H9 (cell line): ENCODE data around the gene RNF208. TPM values are rescaled to one million over a fixed set of nuclear protein-coding genes. Genes with fewer than 3 reads are reported as not detected.

Experiments used
- DNase-seq: peaks from one replicate; pipeline ENCODE4 v3.0.0-alpha.2; 2017
- H2AFZ ChIP-seq: one replicate; pipeline ENCODE4 v1.6.1; 2013; ENCODE audit warnings: mild to moderate bottlenecking, low read length, control low read depth, moderate library complexity
- H2AK5ac ChIP-seq: 2 replicates; pipeline ENCODE4 v1.6.1; 2013; ENCODE audit warnings: low read length, control low read depth, mixed read lengths; ENCODE audit not compliant: insufficient read length
- H2BK120ac ChIP-seq: one replicate; pipeline ENCODE4 v1.6.1; 2013; ENCODE audit warnings: low read depth, mild to moderate bottlenecking, low read length, control low read depth, inconsistent platforms; ENCODE audit not compliant: poor library complexity, severe bottlenecking
- H2BK12ac ChIP-seq: 2 replicates; pipeline ENCODE4 v1.6.1; 2013; ENCODE audit warnings: low read length, control low read depth, mixed read lengths, low read depth; ENCODE audit not compliant: insufficient read length
- H2BK15ac ChIP-seq: 2 replicates; pipeline ENCODE4 v1.6.1; 2013; ENCODE audit warnings: low read depth, low read length, control low read depth
- H2BK20ac ChIP-seq: one replicate; pipeline ENCODE4 v1.6.1; 2013; ENCODE audit warnings: low read depth, mild to moderate bottlenecking, low read length, control low read depth, inconsistent platforms; ENCODE audit not compliant: poor library complexity, severe bottlenecking
- H2BK5ac ChIP-seq: 2 replicates; pipeline ENCODE4 v1.6.1; 2013; ENCODE audit warnings: low read length, control low read depth, mixed read lengths; ENCODE audit not compliant: insufficient read length
- H3K14ac ChIP-seq: 2 replicates; pipeline ENCODE4 v1.6.1; 2013; ENCODE audit warnings: low read length, control low read depth; ENCODE audit not compliant: insufficient read depth
- H3K18ac ChIP-seq: 2 replicates; pipeline ENCODE4 v1.6.1; 2013; ENCODE audit warnings: low read depth, mild to moderate bottlenecking, mixed read lengths, low read length, control low read depth; ENCODE audit not compliant: insufficient read length
- H3K23ac ChIP-seq: 2 replicates; pipeline ENCODE4 v1.6.1; 2013; ENCODE audit warnings: low read length, control low read depth, mixed read lengths, low read depth; ENCODE audit not compliant: insufficient read length
- H3K23me2 ChIP-seq: 2 replicates; pipeline ENCODE4 v1.6.1; 2013; ENCODE audit warnings: low read depth, mild to moderate bottlenecking, mixed read lengths, low read length, control low read depth; ENCODE audit not compliant: insufficient read length, poor library complexity, severe bottlenecking
- H3K27ac ChIP-seq: 2 replicates; pipeline ENCODE4 v1.5.1; 2013; ENCODE audit warnings: low read length, control low read depth, mixed read lengths, low read depth; ENCODE audit not compliant: insufficient read length
- H3K27me3 ChIP-seq: 2 replicates; pipeline ENCODE4 v1.6.1; 2013; ENCODE audit warnings: low read length, control low read depth, inconsistent platforms; ENCODE audit not compliant: insufficient read depth
- H3K4ac ChIP-seq: 2 replicates; pipeline ENCODE4 v1.6.1; 2013; ENCODE audit warnings: low read depth, mild to moderate bottlenecking, control low read depth, inconsistent platforms, low read length, moderate library complexity
- H3K4me1 ChIP-seq: 2 replicates; pipeline ENCODE4 v1.6.1; 2013; ENCODE audit warnings: low read length, control low read depth, inconsistent platforms; ENCODE audit not compliant: insufficient read depth
- H3K4me2 ChIP-seq: 2 replicates; pipeline ENCODE4 v1.6.1; 2013; ENCODE audit warnings: low read length, control low read depth, mixed read lengths; ENCODE audit not compliant: insufficient read length, insufficient read depth
- H3K56ac ChIP-seq: 2 replicates; pipeline ENCODE4 v1.6.1; 2013; ENCODE audit warnings: low read depth, mild to moderate bottlenecking, mixed read lengths, low read length, control low read depth; ENCODE audit not compliant: insufficient read length
- H3K79me1 ChIP-seq: 2 replicates; pipeline ENCODE4 v1.6.1; 2013; ENCODE audit warnings: low read depth, mild to moderate bottlenecking, moderate library complexity, low read length, control low read depth, inconsistent platforms; ENCODE audit not compliant: insufficient read depth, poor library complexity, severe bottlenecking
- H3K79me2 ChIP-seq: 2 replicates; pipeline ENCODE4 v1.6.1; 2013; ENCODE audit warnings: low read length, control low read depth, inconsistent platforms; ENCODE audit not compliant: insufficient read depth
- H3K9ac ChIP-seq: 2 replicates; pipeline ENCODE4 v1.6.1; 2013; ENCODE audit warnings: low read length, control low read depth, mixed read lengths; ENCODE audit not compliant: insufficient read length; ENCODE audit errors: extremely low read depth
- H3K9me3 ChIP-seq: one replicate; pipeline ENCODE4 v1.6.1; 2013; ENCODE audit warnings: low read depth, low read length, inconsistent platforms; ENCODE audit not compliant: control insufficient read depth
- H3T11ph ChIP-seq: one replicate; pipeline ENCODE4 v1.6.1; 2013; ENCODE audit warnings: mild to moderate bottlenecking, low read length, control low read depth, inconsistent platforms
- H4K20me1 ChIP-seq: one replicate; pipeline ENCODE4 v1.6.1; 2013; ENCODE audit not compliant: control insufficient read depth, insufficient read length, insufficient read depth
- H4K5ac ChIP-seq: 2 replicates; pipeline ENCODE4 v1.6.1; 2013; ENCODE audit warnings: low read depth, mild to moderate bottlenecking, mixed read lengths, low read length, control low read depth; ENCODE audit not compliant: insufficient read length
- H4K8ac ChIP-seq: replicated peaks from 2 replicates; pipeline ENCODE4 v1.6.1; 2013; ENCODE audit warnings: low read length, control low read depth, mixed read lengths, low read depth; ENCODE audit not compliant: insufficient read length
- H4K91ac ChIP-seq: 2 replicates; pipeline ENCODE4 v1.6.1; 2013; ENCODE audit warnings: low read depth, mild to moderate bottlenecking, moderate library complexity, mixed read lengths, low read length, control low read depth; ENCODE audit not compliant: insufficient read length
- H3K27ac Mint-ChIP-seq, 3 experiments: 2 replicates in 2 of 3; 3 replicates in 1 of 3; pipeline ENCODE4 v1.8.0; 2020 to 2021; ENCODE audit warnings: mixed read lengths in 3 of 3, mild to moderate bottlenecking in 1 of 3, moderate library complexity in 1 of 3
- H3K27me3 Mint-ChIP-seq: 2 replicates; pipeline ENCODE4 v1.8.0; 2021; ENCODE audit warnings: low read depth, mild to moderate bottlenecking, moderate library complexity, mixed read lengths
- H3K36me3 Mint-ChIP-seq, 3 experiments: 2 replicates in 2 of 3; 3 replicates in 1 of 3; pipeline ENCODE4 v1.8.0; 2020 to 2021; ENCODE audit warnings: low read depth in 3 of 3, mixed read lengths in 3 of 3; ENCODE audit not compliant: insufficient read depth in 1 of 3
- H3K4me1 Mint-ChIP-seq, 2 experiments: 2 replicates each; pipeline ENCODE4 v1.8.0; 2020; ENCODE audit warnings: mixed read lengths in 2 of 2
- H3K4me3 Mint-ChIP-seq, 2 experiments: 2 replicates in 1 of 2; 3 replicates in 1 of 2; pipeline ENCODE4 v1.8.0; 2020 to 2021; ENCODE audit warnings: mild to moderate bottlenecking in 2 of 2, mixed read lengths in 2 of 2, moderate library complexity in 1 of 2
- H3K9me3 Mint-ChIP-seq, 2 experiments: 2 replicates in 1 of 2; 3 replicates in 1 of 2; pipeline ENCODE4 v1.8.0; 2020; ENCODE audit warnings: mild to moderate bottlenecking in 2 of 2, mixed read lengths in 2 of 2, moderate library complexity in 1 of 2
- CTCF ChIP-seq: fragments of 200-600 bp; sonication (generic); conservative IDR thresholded peaks from 3 replicates; pipeline ENCODE4 v1.8.0; 2021; ENCODE audit warnings: antibody characterized with exemption, mild to moderate bottlenecking
- WGBS: extraction: QIAGEN DNeasy Blood & Tissue Kit; methylation state at CpG from one replicate; pipeline ENCODE4 v1.1.7; 2013; ENCODE audit warnings: missing lambda C conversion rate, low lambda C conversion rate, mixed read lengths; ENCODE audit not compliant: insufficient read length; ENCODE audit errors: extremely low coverage; 5-methylcytosine and 5-hydroxymethylcytosine counted together
- total RNA-seq: library from RNA; stranded (reverse); gene quantifications from 2 replicates; pipeline ENCODE4 v1.2.1, GENCODE V29; 2021

The RNF208 gene
- total RNA-seq, 1 experiment from 2014 or later = 7.7 TPM

- Histone ChIP-seq H3K27ac (no peak within 1 kb of the TSS), H2AFZ (no peak within 1 kb of the TSS)
These were observed 33.3 kb downstream of the RNF208 start, which contains the start of the genes ANAPC2 and SSNA1 for GRCh38 chr9:137188490-137189296. ANAPC2 (minus strand) TSS chr9:137188560; CDS start chr9:137188532, 28 bp downstream. SSNA1 (plus strand) TSS chr9:137188676; CDS start chr9:137188727, 51 bp downstream.

More at GRCh38 chr9:137188490-137189296, 33.3 kb downstream of the RNF208 start, which contains the start of the genes ANAPC2 and SSNA1:
- peak; percentile 48 for TF ChIP-seq CTCF
- Histone ChIP-seq H4K5ac (no peak within 1 kb of the TSS), H3T11ph (no peak within 1 kb of the TSS), H4K8ac (no peak within 1 kb of the TSS), H2BK12ac (no peak within 1 kb of the TSS), H3K4me2 (peak within 1 kb of the TSS; percentile 82), H3K23me2 (peaks cover 13% of the 10 kb centered on the region), H3K79me1 (peaks cover 6% of the 10 kb centered on the region), H2BK5ac (no peak within 1 kb of the TSS), H2BK20ac (no peak within 1 kb of the TSS), H4K91ac (no peak within 1 kb of the TSS), H3K23ac (no peak within 1 kb of the TSS), H2BK120ac (no peak within 1 kb of the TSS), H3K4ac (no peak within 1 kb of the TSS), H4K20me1 (peaks cover under 1% of the 10 kb centered on the region), H3K56ac (no peak within 1 kb of the TSS), H3K9ac (peak within 1 kb of the TSS; percentile 41), H2AK5ac (no peak within 1 kb of the TSS), H3K4me1 (peaks cover 5% of the 10 kb centered on the region; the same call in 1 of the 2 replicates), H3K27me3 (no peaks in the 10 kb centered on the region), H3K9me3 (no peaks in the 10 kb centered on the region), H3K79me2 (peaks cover 10% of the 10 kb centered on the region; the same call in 1 of the 2 replicates), H2BK15ac (no peak within 1 kb of the TSS; the same call in 1 of the 2 replicates), H3K18ac (peak within 1 kb of the TSS; percentile 37), H3K14ac (no peak within 1 kb of the TSS; the same call in 1 of the 2 replicates)
- Mint-ChIP-seq H3K27me3 (no peaks in the 10 kb centered on the region), H3K4me3 (peak within 1 kb of the TSS; percentile 94 to 97), H3K4me1 (peaks cover 17 to 22% of the 10 kb centered on the region in 2 experiments), H3K27ac (peak within 1 kb of the TSS; percentile 47 to 97 (median 96); a peak in 6 of 7 replicates), H3K36me3 (peaks cover 7 to 50% (median 37%) of the 10 kb centered on the region in 3 experiments; a peak in 6 of 7 replicates), H3K9me3 (no peaks in the 10 kb centered on the region)
- WGBS = no CpG with 5 or more reads among the region's 98 CpGs
- DNase-seq = peak; percentile 91
